WTC11 (cell line): ENCODE data around the gene AGAP3. TPM values are rescaled to one million over a fixed set of nuclear protein-coding genes. Genes with fewer than 3 reads are reported as not detected.

Source experiments
- ATAC-seq: fragments of 200-7000 bp; cut with Tn5 transposase; 2 replicates; pipeline ENCODE4 v1.10.0; 2021; ENCODE audit warnings: mild to moderate bottlenecking, moderate library complexity
- CTCF ChIA-PET: fragments of 300-600 bp; sonication (Branson Sonifier 250); formaldehyde crosslinking; loops from one replicate; lab custom pipeline; 2021; ENCODE audit warnings: antibody characterized with exemption; lab: Charles Lee
- POLR2A ChIA-PET: fragments of 350-600 bp; sonication (Branson Sonifier 250); formaldehyde crosslinking; loops from one replicate; lab custom pipeline; 2021; ENCODE audit warnings: antibody characterized with exemption; lab: Charles Lee
- DNase-seq: peaks from one replicate; pipeline ENCODE4 v3.0.0; 2021; ENCODE audit warnings: low spot score
- H3K27ac Mint-ChIP-seq: 2 replicates; pipeline ENCODE4 v1.8.0; 2021; ENCODE audit warnings: mixed read lengths
- H3K27me3 Mint-ChIP-seq: 2 replicates; pipeline ENCODE4 v1.8.0; 2021; ENCODE audit warnings: low read depth, mild to moderate bottlenecking, moderate library complexity, mixed read lengths
- H3K36me3 Mint-ChIP-seq: 2 replicates; pipeline ENCODE4 v1.8.0; 2021; ENCODE audit warnings: mixed read lengths
- H3K4me1 Mint-ChIP-seq: 2 replicates; pipeline ENCODE4 v1.8.0; 2022; ENCODE audit warnings: mixed read lengths
- H3K4me3 Mint-ChIP-seq: 2 replicates; pipeline ENCODE4 v1.8.0; 2021; ENCODE audit warnings: mild to moderate bottlenecking, moderate library complexity, mixed read lengths
- H3K9me3 Mint-ChIP-seq: 2 replicates; pipeline ENCODE4 v1.8.0; 2021; ENCODE audit warnings: mixed read lengths
- ATF1 ChIP-seq: sonication (generic); formaldehyde crosslinking; IDR thresholded peaks from 2 replicates; pipeline ENCODE4 v1.8.1; 2023; ENCODE audit warnings: mild to moderate bottlenecking, moderate library complexity, missing genetic modification reagents
- FOXP1 ChIP-seq: sonication (generic); formaldehyde crosslinking; IDR thresholded peaks from 2 replicates; pipeline ENCODE4 v1.8.0; 2022; ENCODE audit warnings: missing genetic modification reagents, mild to moderate bottlenecking, moderate library complexity, borderline replicate concordance
- NFATC4 ChIP-seq: fragments of 250-450 bp; sonication (Bioruptor Pico); IDR thresholded peaks from 2 replicates; pipeline ENCODE4 v1.9.0; 2021; ENCODE audit warnings: mild to moderate bottlenecking
- NR2C2 ChIP-seq: sonication (generic); formaldehyde crosslinking; IDR thresholded peaks from 2 replicates; pipeline ENCODE4 v1.8.0; 2022; ENCODE audit warnings: mild to moderate bottlenecking, missing genetic modification reagents
- OVOL2 ChIP-seq: fragments of 250-450 bp; sonication (Bioruptor Pico); IDR thresholded peaks from 2 replicates; pipeline ENCODE4 v1.9.0; 2021; ENCODE audit warnings: mild to moderate bottlenecking, borderline replicate concordance
- RORB ChIP-seq: fragments of 250-450 bp; sonication (Bioruptor Pico); IDR thresholded peaks from 2 replicates; pipeline ENCODE4 v1.9.0; 2021; ENCODE audit warnings: mild to moderate bottlenecking
- SOX15 ChIP-seq: fragments of 250-450 bp; sonication (Bioruptor Pico); IDR thresholded peaks from 2 replicates; pipeline ENCODE4 v1.9.0; 2021; ENCODE audit warnings: mild to moderate bottlenecking
- TEAD1 ChIP-seq: sonication (generic); formaldehyde crosslinking; IDR thresholded peaks from 2 replicates; pipeline ENCODE4 v1.8.0; 2022; ENCODE audit warnings: mild to moderate bottlenecking, missing genetic modification reagents
- ZNF219 ChIP-seq: sonication (generic); formaldehyde crosslinking; IDR thresholded peaks from 2 replicates; pipeline ENCODE4 v1.8.0; 2023; ENCODE audit warnings: missing genetic modification reagents, mild to moderate bottlenecking, borderline replicate concordance
- ZNF396 ChIP-seq: fragments of 250-450 bp; sonication (Bioruptor Pico); IDR thresholded peaks from 2 replicates; pipeline ENCODE4 v1.8.0; 2021; ENCODE audit warnings: mild to moderate bottlenecking, moderate library complexity, borderline replicate concordance
- ZNF416 ChIP-seq: fragments of 250-450 bp; sonication (Bioruptor Pico); IDR thresholded peaks from 2 replicates; pipeline ENCODE4 v1.9.0; 2021; ENCODE audit warnings: mild to moderate bottlenecking, inconsistent platforms
- ZNF423 ChIP-seq: fragments of 250-450 bp; sonication (Bioruptor Pico); IDR thresholded peaks from 2 replicates; pipeline ENCODE4 v2.1.2; 2022; ENCODE audit warnings: mild to moderate bottlenecking, moderate library complexity
- total RNA-seq: library from RNA; stranded (reverse); gene quantifications from 3 replicates; pipeline ENCODE4 v1.2.3, GENCODE V29; 2021
- TF ChIP-seq, protein P1 (sequence below): sonication (generic); formaldehyde crosslinking; IDR thresholded peaks from 2 replicates; pipeline ENCODE4 v1.8.0; 2022; ENCODE audit warnings: mild to moderate bottlenecking, missing genetic modification reagents
- TF ChIP-seq, protein P2 (sequence below): sonication (generic); formaldehyde crosslinking; IDR thresholded peaks from 2 replicates; pipeline ENCODE4 v1.8.1; 2022; ENCODE audit warnings: missing genetic modification reagents, borderline replicate concordance
- TF ChIP-seq, protein P3 (sequence below): fragments of 250-450 bp; sonication (Bioruptor Pico); IDR thresholded peaks from 2 replicates; pipeline ENCODE4 v1.9.0; 2021; ENCODE audit warnings: mild to moderate bottlenecking
- TF ChIP-seq, protein P4 (sequence below): sonication (generic); formaldehyde crosslinking; IDR thresholded peaks from 2 replicates; pipeline ENCODE4 v1.8.1; 2023; ENCODE audit warnings: mild to moderate bottlenecking, missing genetic modification reagents
- TF ChIP-seq, protein P5 (sequence below): sonication (generic); formaldehyde crosslinking; IDR thresholded peaks from 2 replicates; pipeline ENCODE4 v1.8.0; 2022; ENCODE audit warnings: missing genetic modification reagents
- TF ChIP-seq, protein P6 (sequence below): fragments of 250-450 bp; sonication (Bioruptor Pico); IDR thresholded peaks from 2 replicates; pipeline ENCODE4 v2.1.2; 2022; ENCODE audit warnings: mild to moderate bottlenecking, moderate library complexity
- TF ChIP-seq, protein P7 (sequence below): sonication (generic); formaldehyde crosslinking; IDR thresholded peaks from 2 replicates; pipeline ENCODE4 v1.8.1; 2022; ENCODE audit warnings: mild to moderate bottlenecking, missing genetic modification reagents, moderate library complexity, borderline replicate concordance

AGAP3 gene
- total RNA-seq, 1 experiment from 2014 or later, result 163 TPM

DNA sequence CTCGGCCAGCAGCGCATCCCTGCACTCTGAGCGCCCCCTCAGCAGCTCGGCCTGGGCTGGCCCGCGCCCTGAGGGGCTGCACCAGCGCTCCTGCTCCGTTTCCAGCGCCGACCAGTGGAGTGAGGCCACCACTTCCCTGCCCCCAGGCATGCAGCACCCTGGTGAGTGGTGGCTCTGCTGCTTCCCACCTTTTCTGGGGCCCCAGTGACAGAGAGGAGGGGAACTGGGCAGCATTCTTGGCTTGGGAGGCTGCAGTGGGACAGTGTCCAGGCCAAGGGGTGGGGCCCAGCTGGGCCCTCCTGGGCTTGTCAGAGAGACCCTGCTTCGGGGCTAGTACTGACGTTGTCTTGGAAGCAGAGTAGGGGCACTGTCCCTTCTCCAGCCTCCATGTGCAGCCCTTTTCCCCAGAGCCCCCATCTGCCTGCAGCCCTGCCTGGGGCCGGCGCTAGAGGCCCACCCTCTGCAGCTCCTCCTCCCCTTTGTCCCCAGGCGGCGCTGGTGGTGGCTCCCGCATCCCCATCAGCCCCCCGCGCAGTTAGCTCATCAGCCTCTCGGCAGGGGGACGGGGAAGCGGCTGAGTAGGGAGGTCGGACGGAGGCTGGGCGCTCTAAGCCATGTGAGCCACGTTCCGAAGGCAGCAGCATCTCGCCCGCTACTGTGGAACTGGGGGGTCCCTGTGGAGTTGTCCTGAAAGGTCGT lies 52.0 kb downstream of the AGAP3 start:
- peak; percentile 54 for ATAC-seq
- no peak overlapping the region for H3K27ac Mint-ChIP-seq
- CTCF ChIA-PET, result interaction anchor here (0.5 to 4.3 kb wide), 23 partner anchors 8 to 638 kb away, joined by 3 to 59 read pairs (median 4); partner anchors contain the start of genes ABCF2 and GBX1
- H3K9me3 Mint-ChIP-seq, result no peaks in the 10 kb centered on the region
- TF ChIP-seq TEAD1 (CRISPR knock-in tag) (peak; percentile 42; the same call in 1 of the 2 replicates), RORB (CRISPR knock-in tag) (no peak), NR2C2 (CRISPR knock-in tag) (no peak), ZNF423 (CRISPR knock-in tag) (peak; percentile 89)
- TF ChIP-seq, protein P1, sequence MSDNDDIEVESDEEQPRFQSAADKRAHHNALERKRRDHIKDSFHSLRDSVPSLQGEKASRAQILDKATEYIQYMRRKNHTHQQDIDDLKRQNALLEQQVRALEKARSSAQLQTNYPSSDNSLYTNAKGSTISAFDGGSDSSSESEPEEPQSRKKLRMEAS (CRISPR knock-in tag), result peak; percentile 60
- peak; percentile 60 for DNase-seq
- POLR2A ChIA-PET, result interaction anchor here (0.6 to 1.9 kb wide), 2 partner anchors 9 to 11 kb away, joined by 3 to 5 read pairs; no protein-coding TSS in a partner anchor
- no peaks in the 10 kb centered on the region for H3K27me3 Mint-ChIP-seq
- H3K36me3 Mint-ChIP-seq, result peaks cover 26% of the 10 kb centered on the region
- H3K4me1 Mint-ChIP-seq, result peaks cover 21% of the 10 kb centered on the region
- no peak overlapping the region for H3K4me3 Mint-ChIP-seq

DNA sequence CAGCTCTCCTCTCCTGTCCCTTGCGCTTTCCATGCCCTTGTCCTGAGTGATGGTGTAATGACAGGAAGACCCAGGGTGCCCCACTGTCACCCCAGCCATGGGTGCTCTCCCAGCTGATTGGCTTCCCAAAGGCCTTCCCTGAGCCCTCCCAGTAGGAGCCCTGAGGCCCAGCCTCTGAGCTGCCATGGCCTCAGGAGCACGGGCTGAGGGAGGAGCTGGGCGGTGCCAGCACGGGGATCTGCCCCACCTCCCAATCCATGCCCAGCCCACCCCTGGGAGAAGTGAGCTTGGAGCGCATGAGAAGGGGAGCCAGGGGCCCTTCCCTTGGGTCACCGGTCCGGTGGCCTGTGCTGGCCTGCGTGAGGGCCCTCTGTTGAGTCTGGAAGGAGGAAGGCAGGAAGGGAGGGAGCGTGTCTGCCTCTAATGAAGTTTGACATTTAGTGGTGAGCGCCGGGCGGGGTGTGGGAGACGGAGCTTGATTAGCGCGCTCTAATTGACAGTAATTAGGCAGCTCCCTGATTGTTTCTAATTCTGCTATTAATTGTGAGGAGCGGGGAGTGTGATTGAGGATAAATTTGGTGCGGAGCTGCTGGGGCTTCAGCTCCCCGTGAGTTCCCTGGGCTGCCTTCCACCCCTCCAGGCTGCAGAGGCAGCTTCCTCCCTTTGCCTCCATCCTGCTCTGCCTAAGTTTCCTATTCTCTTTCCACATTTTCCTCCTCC lies 53.0 kb downstream of the AGAP3 start:
- ATAC-seq, result peak; percentile 14; the same call in 1 of the 2 replicates
- Mint-ChIP-seq H3K4me1 (peaks cover 22% of the 10 kb centered on the region), H3K36me3 (peaks cover 34% of the 10 kb centered on the region), H3K27ac (no peak overlapping the region), H3K27me3 (no peaks in the 10 kb centered on the region)
- ChIA-PET POLR2A (interaction anchor here (0.9 to 1.9 kb wide), 2 partner anchors 8 to 88 kb away, joined by 3 to 5 read pairs; partner anchors contain the start of gene ABCF2), CTCF (interaction anchor here (0.7 to 4.3 kb wide), 20 partner anchors 9 to 172 kb away, joined by 3 to 59 read pairs (median 4); partner anchors contain the start of genes ABCB8, ABCF2 and GBX1)
- no peak for TF ChIP-seq NFATC4 (CRISPR knock-in tag)
- TF ChIP-seq, protein P2, sequence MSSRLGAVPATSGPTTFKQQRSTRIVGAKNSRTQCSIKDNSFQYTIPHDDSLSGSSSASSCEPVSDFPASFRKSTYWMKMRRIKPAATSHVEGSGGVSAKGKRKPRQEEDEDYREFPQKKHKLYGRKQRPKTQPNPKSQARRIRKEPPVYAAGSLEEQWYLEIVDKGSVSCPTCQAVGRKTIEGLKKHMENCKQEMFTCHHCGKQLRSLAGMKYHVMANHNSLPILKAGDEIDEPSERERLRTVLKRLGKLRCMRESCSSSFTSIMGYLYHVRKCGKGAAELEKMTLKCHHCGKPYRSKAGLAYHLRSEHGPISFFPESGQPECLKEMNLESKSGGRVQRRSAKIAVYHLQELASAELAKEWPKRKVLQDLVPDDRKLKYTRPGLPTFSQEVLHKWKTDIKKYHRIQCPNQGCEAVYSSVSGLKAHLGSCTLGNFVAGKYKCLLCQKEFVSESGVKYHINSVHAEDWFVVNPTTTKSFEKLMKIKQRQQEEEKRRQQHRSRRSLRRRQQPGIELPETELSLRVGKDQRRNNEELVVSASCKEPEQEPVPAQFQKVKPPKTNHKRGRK (CRISPR knock-in tag), result no peak
- TF ChIP-seq ZNF219, result no peak
- TF ChIP-seq, protein P3, sequence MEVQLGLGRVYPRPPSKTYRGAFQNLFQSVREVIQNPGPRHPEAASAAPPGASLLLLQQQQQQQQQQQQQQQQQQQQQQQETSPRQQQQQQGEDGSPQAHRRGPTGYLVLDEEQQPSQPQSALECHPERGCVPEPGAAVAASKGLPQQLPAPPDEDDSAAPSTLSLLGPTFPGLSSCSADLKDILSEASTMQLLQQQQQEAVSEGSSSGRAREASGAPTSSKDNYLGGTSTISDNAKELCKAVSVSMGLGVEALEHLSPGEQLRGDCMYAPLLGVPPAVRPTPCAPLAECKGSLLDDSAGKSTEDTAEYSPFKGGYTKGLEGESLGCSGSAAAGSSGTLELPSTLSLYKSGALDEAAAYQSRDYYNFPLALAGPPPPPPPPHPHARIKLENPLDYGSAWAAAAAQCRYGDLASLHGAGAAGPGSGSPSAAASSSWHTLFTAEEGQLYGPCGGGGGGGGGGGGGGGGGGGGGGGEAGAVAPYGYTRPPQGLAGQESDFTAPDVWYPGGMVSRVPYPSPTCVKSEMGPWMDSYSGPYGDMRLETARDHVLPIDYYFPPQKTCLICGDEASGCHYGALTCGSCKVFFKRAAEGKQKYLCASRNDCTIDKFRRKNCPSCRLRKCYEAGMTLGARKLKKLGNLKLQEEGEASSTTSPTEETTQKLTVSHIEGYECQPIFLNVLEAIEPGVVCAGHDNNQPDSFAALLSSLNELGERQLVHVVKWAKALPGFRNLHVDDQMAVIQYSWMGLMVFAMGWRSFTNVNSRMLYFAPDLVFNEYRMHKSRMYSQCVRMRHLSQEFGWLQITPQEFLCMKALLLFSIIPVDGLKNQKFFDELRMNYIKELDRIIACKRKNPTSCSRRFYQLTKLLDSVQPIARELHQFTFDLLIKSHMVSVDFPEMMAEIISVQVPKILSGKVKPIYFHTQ (CRISPR knock-in tag), result no peak
- no peak for TF ChIP-seq FOXP1 (CRISPR knock-in tag)
- TF ChIP-seq, protein P4, sequence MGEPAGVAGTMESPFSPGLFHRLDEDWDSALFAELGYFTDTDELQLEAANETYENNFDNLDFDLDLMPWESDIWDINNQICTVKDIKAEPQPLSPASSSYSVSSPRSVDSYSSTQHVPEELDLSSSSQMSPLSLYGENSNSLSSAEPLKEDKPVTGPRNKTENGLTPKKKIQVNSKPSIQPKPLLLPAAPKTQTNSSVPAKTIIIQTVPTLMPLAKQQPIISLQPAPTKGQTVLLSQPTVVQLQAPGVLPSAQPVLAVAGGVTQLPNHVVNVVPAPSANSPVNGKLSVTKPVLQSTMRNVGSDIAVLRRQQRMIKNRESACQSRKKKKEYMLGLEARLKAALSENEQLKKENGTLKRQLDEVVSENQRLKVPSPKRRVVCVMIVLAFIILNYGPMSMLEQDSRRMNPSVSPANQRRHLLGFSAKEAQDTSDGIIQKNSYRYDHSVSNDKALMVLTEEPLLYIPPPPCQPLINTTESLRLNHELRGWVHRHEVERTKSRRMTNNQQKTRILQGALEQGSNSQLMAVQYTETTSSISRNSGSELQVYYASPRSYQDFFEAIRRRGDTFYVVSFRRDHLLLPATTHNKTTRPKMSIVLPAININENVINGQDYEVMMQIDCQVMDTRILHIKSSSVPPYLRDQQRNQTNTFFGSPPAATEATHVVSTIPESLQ (CRISPR knock-in tag), result no peak
- TF ChIP-seq, protein P5, sequence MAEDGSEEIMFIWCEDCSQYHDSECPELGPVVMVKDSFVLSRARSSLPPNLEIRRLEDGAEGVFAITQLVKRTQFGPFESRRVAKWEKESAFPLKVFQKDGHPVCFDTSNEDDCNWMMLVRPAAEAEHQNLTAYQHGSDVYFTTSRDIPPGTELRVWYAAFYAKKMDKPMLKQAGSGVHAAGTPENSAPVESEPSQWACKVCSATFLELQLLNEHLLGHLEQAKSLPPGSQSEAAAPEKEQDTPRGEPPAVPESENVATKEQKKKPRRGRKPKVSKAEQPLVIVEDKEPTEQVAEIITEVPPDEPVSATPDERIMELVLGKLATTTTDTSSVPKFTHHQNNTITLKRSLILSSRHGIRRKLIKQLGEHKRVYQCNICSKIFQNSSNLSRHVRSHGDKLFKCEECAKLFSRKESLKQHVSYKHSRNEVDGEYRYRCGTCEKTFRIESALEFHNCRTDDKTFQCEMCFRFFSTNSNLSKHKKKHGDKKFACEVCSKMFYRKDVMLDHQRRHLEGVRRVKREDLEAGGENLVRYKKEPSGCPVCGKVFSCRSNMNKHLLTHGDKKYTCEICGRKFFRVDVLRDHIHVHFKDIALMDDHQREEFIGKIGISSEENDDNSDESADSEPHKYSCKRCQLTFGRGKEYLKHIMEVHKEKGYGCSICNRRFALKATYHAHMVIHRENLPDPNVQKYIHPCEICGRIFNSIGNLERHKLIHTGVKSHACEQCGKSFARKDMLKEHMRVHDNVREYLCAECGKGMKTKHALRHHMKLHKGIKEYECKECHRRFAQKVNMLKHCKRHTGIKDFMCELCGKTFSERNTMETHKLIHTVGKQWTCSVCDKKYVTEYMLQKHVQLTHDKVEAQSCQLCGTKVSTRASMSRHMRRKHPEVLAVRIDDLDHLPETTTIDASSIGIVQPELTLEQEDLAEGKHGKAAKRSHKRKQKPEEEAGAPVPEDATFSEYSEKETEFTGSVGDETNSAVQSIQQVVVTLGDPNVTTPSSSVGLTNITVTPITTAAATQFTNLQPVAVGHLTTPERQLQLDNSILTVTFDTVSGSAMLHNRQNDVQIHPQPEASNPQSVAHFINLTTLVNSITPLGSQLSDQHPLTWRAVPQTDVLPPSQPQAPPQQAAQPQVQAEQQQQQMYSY (CRISPR knock-in tag), result no peak
- TF ChIP-seq, protein P6, sequence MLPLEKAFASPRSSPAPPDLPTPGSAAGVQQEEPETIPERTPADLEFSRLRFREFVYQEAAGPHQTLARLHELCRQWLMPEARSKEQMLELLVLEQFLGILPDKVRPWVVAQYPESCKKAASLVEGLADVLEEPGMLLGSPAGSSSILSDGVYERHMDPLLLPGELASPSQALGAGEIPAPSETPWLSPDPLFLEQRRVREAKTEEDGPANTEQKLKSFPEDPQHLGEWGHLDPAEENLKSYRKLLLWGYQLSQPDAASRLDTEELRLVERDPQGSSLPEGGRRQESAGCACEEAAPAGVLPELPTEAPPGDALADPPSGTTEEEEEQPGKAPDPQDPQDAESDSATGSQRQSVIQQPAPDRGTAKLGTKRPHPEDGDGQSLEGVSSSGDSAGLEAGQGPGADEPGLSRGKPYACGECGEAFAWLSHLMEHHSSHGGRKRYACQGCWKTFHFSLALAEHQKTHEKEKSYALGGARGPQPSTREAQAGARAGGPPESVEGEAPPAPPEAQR, result no peak
- TF ChIP-seq ZNF396, result no peak
- no peak for TF ChIP-seq OVOL2 (CRISPR knock-in tag)
- TF ChIP-seq ZNF416, result no peak
- no peak for TF ChIP-seq SOX15 (CRISPR knock-in tag)
- TF ChIP-seq ATF1, result no peak
- TF ChIP-seq, protein P7, sequence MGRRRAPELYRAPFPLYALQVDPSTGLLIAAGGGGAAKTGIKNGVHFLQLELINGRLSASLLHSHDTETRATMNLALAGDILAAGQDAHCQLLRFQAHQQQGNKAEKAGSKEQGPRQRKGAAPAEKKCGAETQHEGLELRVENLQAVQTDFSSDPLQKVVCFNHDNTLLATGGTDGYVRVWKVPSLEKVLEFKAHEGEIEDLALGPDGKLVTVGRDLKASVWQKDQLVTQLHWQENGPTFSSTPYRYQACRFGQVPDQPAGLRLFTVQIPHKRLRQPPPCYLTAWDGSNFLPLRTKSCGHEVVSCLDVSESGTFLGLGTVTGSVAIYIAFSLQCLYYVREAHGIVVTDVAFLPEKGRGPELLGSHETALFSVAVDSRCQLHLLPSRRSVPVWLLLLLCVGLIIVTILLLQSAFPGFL, result no peak
- TF ChIP-seq, all 79 proteins: peak for 0
- no peaks in the 10 kb centered on the region for H3K9me3 Mint-ChIP-seq
- DNase-seq, result no peak
- peak overlapping the region; percentile 28 for H3K4me3 Mint-ChIP-seq
